RWPE1 (cell line): ENCODE data around the gene TMEM119.

Experiments used
- CTCF ChIA-PET: fragments of 350-600 bp; sonication (Branson Sonifier 250); formaldehyde crosslinking; extraction: SDS; loops from one replicate; lab custom pipeline; 2021; lab: Yijun Ruan, JAX
- POLR2A ChIA-PET: fragments of 400-600 bp; formaldehyde crosslinking; extraction: SDS; loops from one replicate; lab custom pipeline; 2020; ENCODE audit warnings: antibody characterized with exemption; ENCODE audit not compliant: low non-redundant PET; lab: Yijun Ruan, JAX
- DNase-seq: peaks from one replicate; pipeline ENCODE4 v3.0.0; 2012; ENCODE audit warnings: low spot score
- H3K27ac ChIP-seq: fragments of 450-650 bp; 2 replicates; pipeline ENCODE4 v1.5.1; 2017
- CTCF ChIP-seq: fragments of 450-650 bp; conservative IDR thresholded peaks from 2 replicates; pipeline ENCODE4 v1.5.1; 2017; ENCODE audit warnings: low read depth, mild to moderate bottlenecking

Gene TMEM119

GRCh38 chr12:108615918-108616317 lies 18.0 kb upstream of the TMEM119 start:
- no peak for TF ChIP-seq CTCF
- ChIA-PET POLR2A (no interaction called here), CTCF (no interaction called here)
- H3K27ac ChIP-seq: no peak overlapping the region
- no peak for DNase-seq

GRCh38 chr12:108614639-108615038 lies 16.8 kb upstream of the TMEM119 start:
- no peak for DNase-seq
- ChIA-PET POLR2A (no interaction called here), CTCF (no interaction called here)

GRCh38 chr12:108614041-108614440 lies 16.2 kb upstream of the TMEM119 start:
- CTCF ChIA-PET: no interaction called here

More at GRCh38 chr12:108614639-108615038, 16.8 kb upstream of the TMEM119 start:
- no peak for TF ChIP-seq CTCF
- no peak overlapping the region for H3K27ac ChIP-seq

GRCh38 chr12:108613548-108613947 lies 15.7 kb upstream of the TMEM119 start:
- ChIA-PET POLR2A (no interaction called here), CTCF (no interaction called here)
- no peak for TF ChIP-seq CTCF
- no peak for DNase-seq
- no peak overlapping the region for H3K27ac ChIP-seq

More at GRCh38 chr12:108614041-108614440, 16.2 kb upstream of the TMEM119 start:
- POLR2A ChIA-PET: no interaction called here
- DNase-seq: no peak
- H3K27ac ChIP-seq: no peak overlapping the region
- no peak for TF ChIP-seq CTCF

- DNase-seq: no peak
- TF ChIP-seq CTCF: no peak
- ChIA-PET POLR2A (interaction anchor here (0.6 kb wide), 1 partner anchor 48 kb away, joined by 3 read pairs; no protein-coding TSS in a partner anchor), CTCF (interaction anchor here (0.6 kb wide), 2 partner anchors 616 to 1670 kb away, joined by 3 to 7 read pairs; no protein-coding TSS in a partner anchor)
- no peak overlapping the region for H3K27ac ChIP-seq
These were observed 15.0 kb upstream of the TMEM119 start for GRCh38 chr12:108612788-108613282.

GRCh38 chr12:108611884-108612415 lies 14.1 kb upstream of the TMEM119 start:
- no peak for TF ChIP-seq CTCF
- ChIA-PET CTCF (interaction anchor here (0.6 kb wide), 1 partner anchor 816 kb away, joined by 5 read pairs; no protein-coding TSS in a partner anchor), POLR2A (interaction anchor here (0.6 kb wide), 1 partner anchor 47 kb away, joined by 3 read pairs; no protein-coding TSS in a partner anchor)
- H3K27ac ChIP-seq: no peak overlapping the region
- peak; percentile 83 for DNase-seq
